SK-N-SH treated with all-trans-retinoic acid at 6 μM for 48 hours (cell line): ENCODE data around the gene TAF4B.

Source experiments
- ATAC-seq: fragments of 200-7000 bp; cut with Tn5 transposase; 3 replicates; pipeline ENCODE4 v1.9.1; 2020; ENCODE audit warnings: mild to moderate bottlenecking, moderate library complexity
- ARNTL ChIP-seq: fragments of 450-650 bp; formaldehyde crosslinking; IDR thresholded peaks from 2 replicates; pipeline ENCODE4 v1.5.0; 2020; ENCODE audit warnings: low read depth, mild to moderate bottlenecking, moderate library complexity, borderline replicate concordance
- BACH2 ChIP-seq: fragments of 250-450 bp; sonication (Bioruptor Pico); IDR thresholded peaks from 2 replicates; pipeline ENCODE4 v1.9.0; 2021; ENCODE audit warnings: mild to moderate bottlenecking, borderline replicate concordance
- CSDC2 ChIP-seq: fragments of 250-450 bp; sonication (Bioruptor Pico); IDR thresholded peaks from 2 replicates; pipeline ENCODE4 v1.5.0; 2020; ENCODE audit warnings: mild to moderate bottlenecking, moderate library complexity
- ESRRG ChIP-seq: fragments of 250-450 bp; sonication (Bioruptor Pico); IDR thresholded peaks from 2 replicates; pipeline ENCODE4 v1.6.1; 2021; ENCODE audit warnings: mild to moderate bottlenecking
- GLIS3 ChIP-seq: fragments of 250-450 bp; sonication (Bioruptor Pico); IDR thresholded peaks from 2 replicates; pipeline ENCODE4 v1.5.0; 2020; ENCODE audit warnings: mild to moderate bottlenecking, moderate library complexity
- ISL1 ChIP-seq: fragments of 250-450 bp; sonication (Bioruptor Pico); IDR thresholded peaks from 2 replicates; pipeline ENCODE4 v2.1.2; 2022; ENCODE audit warnings: mild to moderate bottlenecking, moderate library complexity
- OSR1 ChIP-seq: fragments of 250-450 bp; sonication (Bioruptor Pico); IDR thresholded peaks from 2 replicates; pipeline ENCODE4 v1.8.0; 2022; ENCODE audit warnings: moderate library complexity, mild to moderate bottlenecking, inconsistent platforms
- PPARA ChIP-seq: fragments of 250-450 bp; sonication (Bioruptor Pico); IDR thresholded peaks from 2 replicates; pipeline ENCODE4 v1.5.0; 2020; ENCODE audit warnings: mild to moderate bottlenecking, borderline replicate concordance
- TOX ChIP-seq: fragments of 250-450 bp; sonication (Bioruptor Pico); IDR thresholded peaks from 2 replicates; pipeline ENCODE4 v1.8.0; 2021; ENCODE audit warnings: mild to moderate bottlenecking, moderate library complexity, borderline replicate concordance
- ZC3H10 ChIP-seq: fragments of 250-450 bp; sonication (Bioruptor Pico); IDR thresholded peaks from 2 replicates; pipeline ENCODE4 v1.5.1; 2021; ENCODE audit warnings: mild to moderate bottlenecking, moderate library complexity
- ZFP3 ChIP-seq: fragments of 250-450 bp; sonication (Bioruptor Pico); IDR thresholded peaks from 2 replicates; pipeline ENCODE4 v1.5.0; 2020; ENCODE audit warnings: mild to moderate bottlenecking, moderate library complexity
- ZFP30 ChIP-seq: fragments of 450-650 bp; formaldehyde crosslinking; IDR thresholded peaks from 2 replicates; pipeline ENCODE4 v1.5.0; 2022; ENCODE audit warnings: mild to moderate bottlenecking, moderate library complexity
- ZNF565 ChIP-seq: fragments of 450-650 bp; formaldehyde crosslinking; conservative IDR thresholded peaks from 2 replicates; pipeline ENCODE4 v1.5.0; 2020; ENCODE audit warnings: low read depth, mild to moderate bottlenecking, moderate library complexity
- ZNF70 ChIP-seq: fragments of 450-650 bp; formaldehyde crosslinking; IDR thresholded peaks from 2 replicates; pipeline ENCODE4 v1.5.0; 2020; ENCODE audit warnings: mild to moderate bottlenecking, moderate library complexity
- ZNF8 ChIP-seq: fragments of 450-650 bp; formaldehyde crosslinking; IDR thresholded peaks from 2 replicates; pipeline ENCODE4 v1.5.0; 2020; ENCODE audit warnings: mild to moderate bottlenecking, moderate library complexity
- TF ChIP-seq, protein P1 (sequence below): fragments of 250-450 bp; sonication (Bioruptor Pico); IDR thresholded peaks from 2 replicates; pipeline ENCODE4 v1.5.1; 2020; ENCODE audit warnings: low read depth, mild to moderate bottlenecking, moderate library complexity
- TF ChIP-seq, protein P2 (sequence below): fragments of 250-450 bp; sonication (Bioruptor Pico); IDR thresholded peaks from 2 replicates; pipeline ENCODE4 v1.8.0; 2021; ENCODE audit warnings: low read depth, mild to moderate bottlenecking, moderate library complexity, borderline replicate concordance
- TF ChIP-seq, protein P3 (sequence below): fragments of 250-450 bp; sonication (Bioruptor Pico); IDR thresholded peaks from 2 replicates; pipeline ENCODE4 v1.8.0; 2020; ENCODE audit warnings: mild to moderate bottlenecking, moderate library complexity, borderline replicate concordance
- TF ChIP-seq, protein P4 (sequence below): fragments of 250-450 bp; sonication (Bioruptor Pico); IDR thresholded peaks from 2 replicates; pipeline ENCODE4 v1.5.1; 2021; ENCODE audit warnings: mild to moderate bottlenecking, moderate library complexity

TAF4B gene

DNA sequence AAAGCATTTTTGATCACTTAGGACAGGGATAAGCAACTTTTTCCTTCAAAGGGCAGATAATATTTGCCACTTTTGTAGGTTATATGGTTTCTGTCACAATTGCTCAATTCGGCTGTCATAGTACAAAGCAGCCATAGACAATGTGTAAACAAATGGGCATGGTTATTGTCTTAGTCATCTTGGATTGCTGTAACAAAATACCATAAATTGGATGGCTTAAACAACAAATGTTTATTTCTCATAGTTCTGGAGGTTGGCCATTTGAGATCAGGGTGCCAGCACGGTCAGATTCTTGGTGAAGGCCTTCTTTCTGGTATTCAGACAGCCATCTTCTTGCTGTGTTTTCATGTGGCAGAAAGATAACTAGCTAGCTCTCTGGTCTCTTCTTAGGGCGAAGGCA is 91.2 kb downstream of the TAF4B start:
- ATAC-seq: no peak
- TF ChIP-seq, protein P1, sequence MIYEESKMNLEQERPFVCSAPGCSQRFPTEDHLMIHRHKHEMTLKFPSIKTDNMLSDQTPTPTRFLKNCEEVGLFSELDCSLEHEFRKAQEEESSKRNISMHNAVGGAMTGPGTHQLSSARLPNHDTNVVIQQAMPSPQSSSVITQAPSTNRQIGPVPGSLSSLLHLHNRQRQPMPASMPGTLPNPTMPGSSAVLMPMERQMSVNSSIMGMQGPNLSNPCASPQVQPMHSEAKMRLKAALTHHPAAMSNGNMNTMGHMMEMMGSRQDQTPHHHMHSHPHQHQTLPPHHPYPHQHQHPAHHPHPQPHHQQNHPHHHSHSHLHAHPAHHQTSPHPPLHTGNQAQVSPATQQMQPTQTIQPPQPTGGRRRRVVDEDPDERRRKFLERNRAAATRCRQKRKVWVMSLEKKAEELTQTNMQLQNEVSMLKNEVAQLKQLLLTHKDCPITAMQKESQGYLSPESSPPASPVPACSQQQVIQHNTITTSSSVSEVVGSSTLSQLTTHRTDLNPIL (CRISPR knock-in tag): no peak
- TF ChIP-seq CSDC2 (CRISPR knock-in tag): no peak
- no peak for TF ChIP-seq ZFP3 (CRISPR knock-in tag)
- TF ChIP-seq, protein P2, sequence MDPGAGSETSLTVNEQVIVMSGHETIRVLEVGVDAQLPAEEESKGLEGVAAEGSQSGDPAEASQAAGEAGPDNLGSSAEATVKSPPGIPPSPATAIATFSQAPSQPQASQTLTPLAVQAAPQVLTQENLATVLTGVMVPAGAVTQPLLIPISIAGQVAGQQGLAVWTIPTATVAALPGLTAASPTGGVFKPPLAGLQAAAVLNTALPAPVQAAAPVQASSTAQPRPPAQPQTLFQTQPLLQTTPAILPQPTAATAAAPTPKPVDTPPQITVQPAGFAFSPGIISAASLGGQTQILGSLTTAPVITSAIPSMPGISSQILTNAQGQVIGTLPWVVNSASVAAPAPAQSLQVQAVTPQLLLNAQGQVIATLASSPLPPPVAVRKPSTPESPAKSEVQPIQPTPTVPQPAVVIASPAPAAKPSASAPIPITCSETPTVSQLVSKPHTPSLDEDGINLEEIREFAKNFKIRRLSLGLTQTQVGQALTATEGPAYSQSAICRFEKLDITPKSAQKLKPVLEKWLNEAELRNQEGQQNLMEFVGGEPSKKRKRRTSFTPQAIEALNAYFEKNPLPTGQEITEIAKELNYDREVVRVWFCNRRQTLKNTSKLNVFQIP (CRISPR knock-in tag): no peak
- TF ChIP-seq ESRRG (CRISPR knock-in tag): no peak
- TF ChIP-seq ZC3H10 (CRISPR knock-in tag): no peak
- TF ChIP-seq ZFP30 (CRISPR knock-in tag): no peak
- TF ChIP-seq BACH2 (CRISPR knock-in tag): no peak
- TF ChIP-seq ISL1 (CRISPR knock-in tag): no peak
- TF ChIP-seq ZNF565: no peak
- no peak for TF ChIP-seq ZNF70 (CRISPR knock-in tag)
- no peak for TF ChIP-seq TOX (CRISPR knock-in tag)
- TF ChIP-seq ZNF8 (CRISPR knock-in tag): no peak

DNA sequence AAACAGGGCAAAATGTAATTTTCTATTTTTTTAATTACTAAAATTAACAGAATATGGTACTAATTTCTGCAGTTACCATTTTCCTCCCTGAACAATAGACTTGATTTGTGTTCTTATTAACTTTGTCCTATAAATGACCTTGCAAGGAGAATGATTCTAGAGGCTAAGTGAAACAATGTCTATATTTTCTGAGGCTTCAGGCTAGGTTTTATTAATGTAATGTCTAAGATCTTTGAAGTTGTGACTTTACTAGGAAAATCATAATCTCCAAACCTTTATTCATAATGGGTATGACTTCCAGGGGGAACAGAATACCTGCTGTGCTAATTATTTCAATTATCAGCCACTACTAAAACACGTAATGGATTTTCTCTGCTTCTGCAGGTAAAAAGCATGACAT is 94.4 kb downstream of the TAF4B start:
- ATAC-seq: no peak
- no peak for TF ChIP-seq ZFP30 (CRISPR knock-in tag)
- TF ChIP-seq, protein P3, sequence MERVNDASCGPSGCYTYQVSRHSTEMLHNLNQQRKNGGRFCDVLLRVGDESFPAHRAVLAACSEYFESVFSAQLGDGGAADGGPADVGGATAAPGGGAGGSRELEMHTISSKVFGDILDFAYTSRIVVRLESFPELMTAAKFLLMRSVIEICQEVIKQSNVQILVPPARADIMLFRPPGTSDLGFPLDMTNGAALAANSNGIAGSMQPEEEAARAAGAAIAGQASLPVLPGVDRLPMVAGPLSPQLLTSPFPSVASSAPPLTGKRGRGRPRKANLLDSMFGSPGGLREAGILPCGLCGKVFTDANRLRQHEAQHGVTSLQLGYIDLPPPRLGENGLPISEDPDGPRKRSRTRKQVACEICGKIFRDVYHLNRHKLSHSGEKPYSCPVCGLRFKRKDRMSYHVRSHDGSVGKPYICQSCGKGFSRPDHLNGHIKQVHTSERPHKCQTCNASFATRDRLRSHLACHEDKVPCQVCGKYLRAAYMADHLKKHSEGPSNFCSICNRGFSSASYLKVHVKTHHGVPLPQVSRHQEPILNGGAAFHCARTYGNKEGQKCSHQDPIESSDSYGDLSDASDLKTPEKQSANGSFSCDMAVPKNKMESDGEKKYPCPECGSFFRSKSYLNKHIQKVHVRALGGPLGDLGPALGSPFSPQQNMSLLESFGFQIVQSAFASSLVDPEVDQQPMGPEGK (CRISPR knock-in tag): no peak
- TF ChIP-seq ZC3H10 (CRISPR knock-in tag): no peak
- TF ChIP-seq ARNTL: no peak
- TF ChIP-seq ZNF70 (CRISPR knock-in tag): no peak
- TF ChIP-seq, protein P2 (CRISPR knock-in tag): no peak
- no peak for TF ChIP-seq CSDC2 (CRISPR knock-in tag)
- TF ChIP-seq OSR1: no peak
- no peak for TF ChIP-seq PPARA (CRISPR knock-in tag)
- TF ChIP-seq ZNF565: no peak
- TF ChIP-seq, protein P1 (CRISPR knock-in tag): no peak
- no peak for TF ChIP-seq GLIS3 (CRISPR knock-in tag)
- TF ChIP-seq, protein P4, sequence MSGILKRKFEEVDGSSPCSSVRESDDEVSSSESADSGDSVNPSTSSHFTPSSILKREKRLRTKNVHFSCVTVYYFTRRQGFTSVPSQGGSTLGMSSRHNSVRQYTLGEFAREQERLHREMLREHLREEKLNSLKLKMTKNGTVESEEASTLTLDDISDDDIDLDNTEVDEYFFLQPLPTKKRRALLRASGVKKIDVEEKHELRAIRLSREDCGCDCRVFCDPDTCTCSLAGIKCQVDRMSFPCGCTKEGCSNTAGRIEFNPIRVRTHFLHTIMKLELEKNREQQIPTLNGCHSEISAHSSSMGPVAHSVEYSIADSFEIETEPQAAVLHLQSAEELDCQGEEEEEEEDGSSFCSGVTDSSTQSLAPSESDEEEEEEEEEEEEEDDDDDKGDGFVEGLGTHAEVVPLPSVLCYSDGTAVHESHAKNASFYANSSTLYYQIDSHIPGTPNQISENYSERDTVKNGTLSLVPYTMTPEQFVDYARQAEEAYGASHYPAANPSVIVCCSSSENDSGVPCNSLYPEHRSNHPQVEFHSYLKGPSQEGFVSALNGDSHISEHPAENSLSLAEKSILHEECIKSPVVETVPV: no peak
- TF ChIP-seq, all 23 proteins: peak for 0

DNA sequence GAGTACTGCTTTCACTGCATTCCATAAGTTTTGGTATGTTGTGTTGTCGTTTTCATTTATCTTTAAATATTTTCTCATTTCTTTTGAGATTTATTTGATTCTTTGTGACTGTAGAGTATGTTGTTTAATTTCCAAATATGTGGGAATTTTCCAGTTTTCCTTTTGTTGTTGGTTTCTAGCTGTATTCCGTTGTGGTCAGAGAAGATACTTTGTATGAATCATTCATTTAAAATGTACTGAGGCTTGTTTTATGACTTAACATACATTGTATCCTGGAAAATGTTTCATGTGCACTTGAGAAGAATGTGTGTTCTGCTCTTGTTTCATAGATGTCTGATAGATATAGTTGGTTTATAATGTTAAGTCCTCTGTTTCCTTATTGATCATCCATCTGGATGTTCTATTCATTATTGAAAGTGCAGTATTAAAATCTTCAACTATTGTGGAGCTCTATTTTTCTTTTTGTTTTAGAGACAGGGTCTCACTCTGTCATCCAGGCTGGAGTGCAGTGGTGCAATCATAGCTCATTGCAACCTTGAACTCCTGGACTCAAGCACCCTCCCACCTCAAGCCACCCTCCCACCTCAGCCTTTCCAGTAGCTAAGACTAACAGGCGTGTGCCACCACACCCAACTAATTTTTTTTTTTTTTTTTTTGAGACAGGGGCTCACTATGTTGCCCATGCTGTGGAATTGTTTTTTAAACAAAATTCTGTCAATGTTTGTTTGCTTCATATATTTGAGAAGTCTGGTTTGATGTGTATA is 96.8 kb downstream of the TAF4B start:
- TF ChIP-seq TOX (CRISPR knock-in tag) (no peak), CSDC2 (CRISPR knock-in tag) (no peak), PPARA (CRISPR knock-in tag) (no peak), BACH2 (CRISPR knock-in tag) (no peak), ZNF70 (CRISPR knock-in tag) (no peak)
- TF ChIP-seq, protein P2 (CRISPR knock-in tag): no peak
- TF ChIP-seq, protein P4: no peak

More for the DNA sequence above, 96.8 kb downstream of the TAF4B start:
- ATAC-seq: no peak
